Liver (tissue), 9 donors: ENCODE measurements around the gene GSK3A. TPM values are rescaled to one million over a fixed set of nuclear protein-coding genes. Genes with fewer than 3 reads are reported as not detected.

Experiments used
- DNase-seq: peaks from one replicate; pipeline ENCODE4 v3.0.0-alpha.2; 2017; ENCODE audit warnings: low spot score
- H3K27ac ChIP-seq, 2 donors: one replicate each; pipeline ENCODE4 v1.7.0; 2013; ENCODE audit warnings: inconsistent platforms in 2 of 2, low read length in 2 of 2, control low read depth in 1 of 2, low read depth in 1 of 2, mild to moderate bottlenecking in 1 of 2
- H3K27me3 ChIP-seq, 4 donors: one replicate each; pipeline versions ENCODE4 v1.6.1 to v1.7.0; 2013; ENCODE audit warnings: low read length in 3 of 4, inconsistent platforms in 1 of 4, mild to moderate bottlenecking in 1 of 4, moderate library complexity in 1 of 4; ENCODE audit not compliant: control insufficient read depth in 4 of 4, insufficient read depth in 4 of 4
- H3K36me3 ChIP-seq, 4 donors: one replicate each; pipeline versions ENCODE4 v1.6.1 to v1.7.0; 2013; ENCODE audit warnings: low read length in 3 of 4, mild to moderate bottlenecking in 3 of 4, low read depth in 1 of 4, moderate library complexity in 1 of 4; ENCODE audit not compliant: control insufficient read depth in 4 of 4, insufficient read depth in 3 of 4
- H3K4me1 ChIP-seq, 4 donors: one replicate each; pipeline versions ENCODE4 v1.6.1 to v1.7.0; 2013; ENCODE audit warnings: low read length in 3 of 4, mild to moderate bottlenecking in 3 of 4, moderate library complexity in 1 of 4; ENCODE audit not compliant: control insufficient read depth in 4 of 4, insufficient read depth in 4 of 4
- H3K4me3 ChIP-seq, 3 donors: one replicate each; pipeline versions ENCODE4 v1.6.1 to v1.7.0; 2013; ENCODE audit warnings: low read length in 3 of 3, control low read depth in 1 of 3, low read depth in 1 of 3, mild to moderate bottlenecking in 1 of 3
- H3K9ac ChIP-seq, 2 donors: one replicate each; pipeline ENCODE4 v1.7.0; 2013; ENCODE audit warnings: low read length in 2 of 2, mild to moderate bottlenecking in 2 of 2, moderate library complexity in 2 of 2, control low read depth in 1 of 2, low read depth in 1 of 2
- H3K9me3 ChIP-seq, 4 donors: one replicate each; pipeline versions ENCODE4 v1.6.1 to v1.7.0; 2013; ENCODE audit warnings: low read length in 3 of 4; ENCODE audit not compliant: control insufficient read depth in 4 of 4
- ATF3 ChIP-seq: IDR thresholded peaks from 2 replicates; pipeline ENCODE4 v1.6.1; 2016; ENCODE audit warnings: antibody characterized with exemption
- CTCF ChIP-seq: fragments of 150-350 bp; IDR thresholded peaks from 2 replicates; pipeline ENCODE4 v1.5.1; 2017; ENCODE audit warnings: improper control_type of control experiment, low read depth, low read length; ENCODE audit not compliant: missing input control
- FOXA1 ChIP-seq: IDR thresholded peaks from 2 replicates; pipeline ENCODE4 v1.6.1; 2016; ENCODE audit warnings: antibody characterized with exemption
- FOXA2 ChIP-seq: IDR thresholded peaks from 2 replicates; pipeline ENCODE4 v1.6.1; 2016; ENCODE audit warnings: antibody characterized with exemption
- GABPA ChIP-seq, 2 donors: IDR thresholded peaks in 1 of 2; conservative IDR thresholded peaks in 1 of 2; 2 replicates each; pipeline ENCODE4 v1.6.1; 2016; ENCODE audit warnings: antibody characterized with exemption in 2 of 2, mild to moderate bottlenecking in 1 of 2, moderate library complexity in 1 of 2
- HNF4A ChIP-seq, 2 donors: conservative IDR thresholded peaks; 2 replicates each; pipeline ENCODE4 v1.6.1; 2016; ENCODE audit warnings: antibody characterized with exemption in 2 of 2, mild to moderate bottlenecking in 2 of 2
- HNF4G ChIP-seq: IDR thresholded peaks from 2 replicates; pipeline ENCODE4 v1.6.1; 2016; ENCODE audit warnings: antibody characterized with exemption
- JUND ChIP-seq, 2 donors: IDR thresholded peaks; 2 replicates each; pipeline ENCODE4 v1.6.1; 2016; ENCODE audit warnings: antibody characterized with exemption in 2 of 2
- MAX ChIP-seq: IDR thresholded peaks from 2 replicates; pipeline ENCODE4 v1.6.1; 2016; ENCODE audit warnings: antibody characterized with exemption
- NR2F2 ChIP-seq: IDR thresholded peaks from 2 replicates; pipeline ENCODE4 v1.6.1; 2016; ENCODE audit warnings: antibody characterized with exemption
- RAD21 ChIP-seq, 2 donors: IDR thresholded peaks; 2 replicates each; pipeline ENCODE4 v1.6.1; 2016; ENCODE audit warnings: antibody characterized with exemption in 2 of 2, mild to moderate bottlenecking in 2 of 2
- REST ChIP-seq: IDR thresholded peaks from 2 replicates; pipeline ENCODE4 v1.6.1; 2016; ENCODE audit warnings: antibody characterized with exemption, mild to moderate bottlenecking
- RXRA ChIP-seq, 2 donors: IDR thresholded peaks; 2 replicates each; pipeline ENCODE4 v1.6.1; 2017 to 2018; ENCODE audit warnings: antibody characterized with exemption in 2 of 2, mild to moderate bottlenecking in 1 of 2
- SP1 ChIP-seq: IDR thresholded peaks from 2 replicates; pipeline ENCODE4 v1.6.1; 2018; ENCODE audit warnings: antibody characterized with exemption, mild to moderate bottlenecking
- TAF1 ChIP-seq: conservative IDR thresholded peaks from 2 replicates; pipeline ENCODE4 v1.6.1; 2016; ENCODE audit warnings: antibody characterized with exemption, mild to moderate bottlenecking
- YY1 ChIP-seq: IDR thresholded peaks from 2 replicates; pipeline ENCODE4 v1.6.1; 2016; ENCODE audit warnings: antibody characterized with exemption, mild to moderate bottlenecking
- WGBS: extraction: QIAGEN DNeasy Blood & Tissue Kit; methylation state at CpG from one replicate; pipeline ENCODE4 v1.1.7; 2013; 5-methylcytosine and 5-hydroxymethylcytosine counted together
- polyA plus RNA-seq, 2 donors: library from polyadenylated mRNA; stranded (reverse) in 1 of 2; unstranded in 1 of 2; fragments of 200-250 nt in 1 of 2; fragments of >200 nt in 1 of 2; fragmentation: Nextera tagmentation in 1 of 2; extraction: Ambion mirVana in 1 of 2; gene quantifications; one replicate each; pipeline versions ENCODE4 v1.2.1 to v1.2.3, GENCODE V29; 2013 to 2015
- total RNA-seq, 2 donors: library from RNA; depleted of rRNA; stranded (reverse); fragments of >200 nt; gene quantifications; one replicate each; pipeline ENCODE4 v1.2.3, GENCODE V29; 2014
- donor health status: healthy.
- donor health status: healthy.
- donor health status: healthy.
- donor health status: healthy.
- donor health status: healthy.

The GSK3A gene
- total and polyA plus RNA-seq, 4 donors: 5.9 to 23.1 (median 13.0) TPM

GRCh38 chr19:42268704-42269477, 26.5 kb upstream of the GSK3A start, which contains the start of gene CIC (continued):
- no peak for TF ChIP-seq FOXA2
- peak; percentile 76 to 92 for TF ChIP-seq GABPA (IDR thresholded peaks at IDR 0.05 in 1 of 2, conservative IDR thresholded peaks at IDR 0.05 in 1 of 2)
- no peak for TF ChIP-seq ATF3
- TF ChIP-seq REST: peak; percentile 12
- TF ChIP-seq YY1: peak; percentile 93
- peak; percentile 100 for TF ChIP-seq SP1

- Histone ChIP-seq H3K36me3 (peaks cover 0 to 8% (median 3%) of the 10 kb centered on the region in 4 donors), H3K4me1 (peaks cover 5 to 19% (median 11%) of the 10 kb centered on the region in 4 donors), H3K27ac (peak overlapping the region; percentile 96 to 99), H3K9me3 (no peaks in the 10 kb centered on the region), H3K9ac (peak overlapping the region; percentile 87 to 100), H3K4me3 (peak overlapping the region; percentile 48 to 74 (median 49)), H3K27me3 (no peaks in the 10 kb centered on the region)
- TF ChIP-seq RAD21 (IDR thresholded peaks at IDR 0.05): peak in 1 of 2 donors; percentile 12
- TF ChIP-seq RXRA (IDR thresholded peaks at IDR 0.05): peak; percentile 69 to 77
- TF ChIP-seq YY1: no peak
- peak in 1 of 2 donors; percentile 27 for TF ChIP-seq HNF4A (conservative IDR thresholded peaks at IDR 0.05)
- peak; percentile 97 to 99 for TF ChIP-seq JUND (IDR thresholded peaks at IDR 0.05)
- peak; percentile 74 for TF ChIP-seq ATF3
- TF ChIP-seq TAF1: no peak
- no peak for TF ChIP-seq SP1
- no peak for TF ChIP-seq GABPA (IDR thresholded peaks at IDR 0.05 in 1 of 2, conservative IDR thresholded peaks at IDR 0.05 in 1 of 2)
- peak; percentile 37 for TF ChIP-seq FOXA1
- peak; percentile 22 for TF ChIP-seq HNF4G
- TF ChIP-seq REST: peak; percentile 69
- TF ChIP-seq CTCF: peak; percentile 11
- peak; percentile 70 for TF ChIP-seq MAX
- TF ChIP-seq FOXA2: peak; percentile 55
- TF ChIP-seq NR2F2: no peak
- WGBS: under 1% methylated on average over 46 of the region's 46 CpGs
- DNase-seq: peak; percentile 98
These were observed 25.8 kb upstream of the GSK3A start for GRCh38 chr19:42268142-42268703.
